ENCODE measurements around the gene DNAI2. TPM values are rescaled to one million over a fixed set of nuclear protein-coding genes. Genes with fewer than 3 reads are reported as not detected.

The DNAI2 gene
- polyA plus RNA-seq, 1 of the 3 experiments (the other 2 are of a cell fraction): not detected

GRCh38 chr17:74244128-74244527 is 29.9 kb upstream of the DNAI2 start:
- CTCF ChIA-PET: interaction anchor here (0.8 to 3.7 kb wide), 11 partner anchors 12 to 124 kb away, joined by 3 to 17 read pairs (median 3); no protein-coding TSS in a partner anchor

GRCh38 chr17:74244548-74244947 is 29.5 kb upstream of the DNAI2 start:
- Histone ChIP-seq H3K4me2 (no peak overlapping the region), H2AFZ (ENCODE audit: low read depth) (no peak overlapping the region), H3K9me3 (no peaks in the 10 kb centered on the region), H3K27me3 (ENCODE audit: insufficient read depth) (no peaks in the 10 kb centered on the region), H3F3A (replicated peaks; ENCODE audit: insufficient read depth) (no peaks in the 10 kb centered on the region), H3K9ac (no peak overlapping the region), H3K4me3 (ENCODE audit: low read depth in 2 of 2, low read length in 1 of 2) (no peak overlapping the region), H3K4me1 (ENCODE audit: control insufficient read depth in 1 of 2, insufficient read depth in 2 of 2, low read depth in 1 of 2, low read length in 1 of 2) (peaks cover 0 to 36% of the 10 kb centered on the region in 2 experiments; a peak in 1 of 4 replicates), H4K20me1 (ENCODE audit: insufficient read depth) (no peaks in the 10 kb centered on the region), H3K9me2 (no peaks in the 10 kb centered on the region), H3K27ac (ENCODE audit: low read depth in 2 of 2, low read length in 1 of 2) (peak overlapping the region in 1 of 2 experiments; percentile 90; a peak in 1 of 4 replicates), H3K79me2 (ENCODE audit: insufficient read depth) (no peaks in the 10 kb centered on the region), H3K36me3 (replicated peaks in 1 of 2; ENCODE audit: control insufficient read depth in 1 of 2, insufficient read depth in 2 of 2, low read length in 1 of 2) (no peaks in the 10 kb centered on the region)
- ChIA-PET POLR2A (interaction anchor here (1.6 to 2.0 kb wide), 2 partner anchors 11 to 31 kb away, joined by 4 to 6 read pairs; partner anchors contain the start of gene TTYH2), CTCF (interaction anchor here (0.8 to 3.7 kb wide), 8 partner anchors 11 to 123 kb away, joined by 3 to 17 read pairs (median 4); no protein-coding TSS in a partner anchor)
- WGBS (ENCODE audit: low lambda C conversion rate): 75% methylated on average over 6 of the region's 6 CpGs
- no peak for DNase-seq
- no peak for TF ChIP-seq RXRA (IDR thresholded peaks at IDR 0.05; ENCODE audit: borderline replicate concordance, low read depth)
- no peak for TF ChIP-seq CHD2 (IDR thresholded peaks at IDR 0.05; ENCODE audit: low read length, partially characterized antibody)

More at GRCh38 chr17:74244128-74244527, 29.9 kb upstream of the DNAI2 start:
- peaks cover 0 to 36% of the 10 kb centered on the region in 2 experiments; a peak in 1 of 4 replicates for H3K4me1 ChIP-seq (ENCODE audit: control insufficient read depth in 1 of 2, insufficient read depth in 2 of 2, low read depth in 1 of 2, low read length in 1 of 2)
- no peaks in the 10 kb centered on the region for H3K9me2 ChIP-seq
- H3K27ac ChIP-seq (ENCODE audit: low read depth in 2 of 2, low read length in 1 of 2): peak overlapping the region in 1 of 2 experiments; percentile 90; a peak in 2 of 4 replicates
- H3K4me3 ChIP-seq (ENCODE audit: low read depth in 2 of 2, low read length in 1 of 2): no peak overlapping the region
- no peaks in the 10 kb centered on the region for H3F3A ChIP-seq (replicated peaks; ENCODE audit: insufficient read depth)
- WGBS (ENCODE audit: low lambda C conversion rate): 94% methylated on average over 8 of the region's 10 CpGs
- no peaks in the 10 kb centered on the region for H4K20me1 ChIP-seq (ENCODE audit: insufficient read depth)
- no peak for TF ChIP-seq CHD2 (IDR thresholded peaks at IDR 0.05; ENCODE audit: low read length, partially characterized antibody)
- TF ChIP-seq POLR2AphosphoS5 (IDR thresholded peaks at IDR 0.05; ENCODE audit: low read depth, low read length): no peak
- TF ChIP-seq FOXM1 (IDR thresholded peaks at IDR 0.05; ENCODE audit: low read depth): no peak
- TF ChIP-seq MEF2A (IDR thresholded peaks at IDR 0.05; ENCODE audit: borderline replicate concordance, low read depth): no peak
- no peak for TF ChIP-seq GATA2 (CRISPR knock-in tag; IDR thresholded peaks at IDR 0.05)
- TF ChIP-seq ELF1 (IDR thresholded peaks at IDR 0.05): no peak
- TF ChIP-seq FOXJ3 (CRISPR knock-in tag; IDR thresholded peaks at IDR 0.05): no peak
- no peak for TF ChIP-seq YY1 (IDR thresholded peaks at IDR 0.05; ENCODE audit: low read depth)
- TF ChIP-seq RXRA (IDR thresholded peaks at IDR 0.05; ENCODE audit: borderline replicate concordance, low read depth): no peak
- no peak for TF ChIP-seq USF1 (IDR thresholded peaks at IDR 0.05; ENCODE audit: borderline replicate concordance, low read depth)
- no peak for TF ChIP-seq SMC3 (IDR thresholded peaks at IDR 0.05; ENCODE audit: low read depth, low read length)
- TF ChIP-seq TAF1 (IDR thresholded peaks at IDR 0.05; ENCODE audit: borderline replicate concordance, low read depth, low read length): no peak
- TF ChIP-seq, protein P1, sequence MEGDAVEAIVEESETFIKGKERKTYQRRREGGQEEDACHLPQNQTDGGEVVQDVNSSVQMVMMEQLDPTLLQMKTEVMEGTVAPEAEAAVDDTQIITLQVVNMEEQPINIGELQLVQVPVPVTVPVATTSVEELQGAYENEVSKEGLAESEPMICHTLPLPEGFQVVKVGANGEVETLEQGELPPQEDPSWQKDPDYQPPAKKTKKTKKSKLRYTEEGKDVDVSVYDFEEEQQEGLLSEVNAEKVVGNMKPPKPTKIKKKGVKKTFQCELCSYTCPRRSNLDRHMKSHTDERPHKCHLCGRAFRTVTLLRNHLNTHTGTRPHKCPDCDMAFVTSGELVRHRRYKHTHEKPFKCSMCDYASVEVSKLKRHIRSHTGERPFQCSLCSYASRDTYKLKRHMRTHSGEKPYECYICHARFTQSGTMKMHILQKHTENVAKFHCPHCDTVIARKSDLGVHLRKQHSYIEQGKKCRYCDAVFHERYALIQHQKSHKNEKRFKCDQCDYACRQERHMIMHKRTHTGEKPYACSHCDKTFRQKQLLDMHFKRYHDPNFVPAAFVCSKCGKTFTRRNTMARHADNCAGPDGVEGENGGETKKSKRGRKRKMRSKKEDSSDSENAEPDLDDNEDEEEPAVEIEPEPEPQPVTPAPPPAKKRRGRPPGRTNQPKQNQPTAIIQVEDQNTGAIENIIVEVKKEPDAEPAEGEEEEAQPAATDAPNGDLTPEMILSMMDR (IDR thresholded peaks at IDR 0.05): no peak
- TF ChIP-seq JUND (IDR thresholded peaks at IDR 0.05): no peak
- no peak for TF ChIP-seq RAD21 (IDR thresholded peaks at IDR 0.05; ENCODE audit: low read length)
- no peak for TF ChIP-seq EZH2phosphoT487 (IDR thresholded peaks at IDR 0.05; ENCODE audit: borderline replicate concordance, low read depth)
- no peak for TF ChIP-seq TEAD4 (IDR thresholded peaks at IDR 0.05; ENCODE audit: borderline replicate concordance, insufficient read depth)
- TF ChIP-seq FOSL2 (IDR thresholded peaks at IDR 0.05; ENCODE audit: borderline replicate concordance, low read depth): no peak
- no peak for TF ChIP-seq EP300 (IDR thresholded peaks at IDR 0.05; ENCODE audit: borderline replicate concordance in 1 of 2, low read depth in 1 of 2, low read length in 1 of 2)
- TF ChIP-seq, protein P2, sequence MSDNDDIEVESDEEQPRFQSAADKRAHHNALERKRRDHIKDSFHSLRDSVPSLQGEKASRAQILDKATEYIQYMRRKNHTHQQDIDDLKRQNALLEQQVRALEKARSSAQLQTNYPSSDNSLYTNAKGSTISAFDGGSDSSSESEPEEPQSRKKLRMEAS (IDR thresholded peaks at IDR 0.05; ENCODE audit: low read depth): no peak
- POLR2A ChIA-PET: interaction anchor here (0.8 to 2.0 kb wide), 3 partner anchors 13 to 40 kb away, joined by 3 to 6 read pairs (median 5); partner anchors contain the start of gene TTYH2
- H3K36me3 ChIP-seq (replicated peaks in 1 of 2; ENCODE audit: control insufficient read depth in 1 of 2, insufficient read depth in 2 of 2, low read length in 1 of 2): no peaks in the 10 kb centered on the region
- H3K79me2 ChIP-seq (ENCODE audit: insufficient read depth): no peaks in the 10 kb centered on the region
- DNase-seq: no peak
- no peak overlapping the region for H2AFZ ChIP-seq (ENCODE audit: low read depth)
- H3K9ac ChIP-seq: no peak overlapping the region
- H3K27me3 ChIP-seq (ENCODE audit: insufficient read depth): no peaks in the 10 kb centered on the region
- no peaks in the 10 kb centered on the region for H3K9me3 ChIP-seq
- H3K4me2 ChIP-seq: no peak overlapping the region

All from SK-N-SH (cell line).